MM.1S (cell line): ENCODE measurements around the gene CCT7.

ENCODE experiments used
- EZH2 ChIP-seq: fragments of 300-600 bp; sonication (generic); optimal IDR thresholded peaks from 2 replicates; pipeline ENCODE3; 2017; ENCODE audit warnings: low read depth, mild to moderate bottlenecking, antibody characterized with exemption, low read length, mixed read lengths
- EZH2phosphoT487 ChIP-seq: fragments of 300-600 bp; sonication (generic); IDR thresholded peaks from 2 replicates; pipeline ENCODE4 v1.6.1; 2018; ENCODE audit warnings: antibody characterized with exemption, low read length
- TF ChIP-seq, protein P1 (sequence below): fragments of 300-600 bp; sonication (generic); IDR thresholded peaks from 2 replicates; pipeline ENCODE4 v1.5.1; 2016; ENCODE audit warnings: antibody characterized with exemption, low read length, mixed read lengths

DNA sequence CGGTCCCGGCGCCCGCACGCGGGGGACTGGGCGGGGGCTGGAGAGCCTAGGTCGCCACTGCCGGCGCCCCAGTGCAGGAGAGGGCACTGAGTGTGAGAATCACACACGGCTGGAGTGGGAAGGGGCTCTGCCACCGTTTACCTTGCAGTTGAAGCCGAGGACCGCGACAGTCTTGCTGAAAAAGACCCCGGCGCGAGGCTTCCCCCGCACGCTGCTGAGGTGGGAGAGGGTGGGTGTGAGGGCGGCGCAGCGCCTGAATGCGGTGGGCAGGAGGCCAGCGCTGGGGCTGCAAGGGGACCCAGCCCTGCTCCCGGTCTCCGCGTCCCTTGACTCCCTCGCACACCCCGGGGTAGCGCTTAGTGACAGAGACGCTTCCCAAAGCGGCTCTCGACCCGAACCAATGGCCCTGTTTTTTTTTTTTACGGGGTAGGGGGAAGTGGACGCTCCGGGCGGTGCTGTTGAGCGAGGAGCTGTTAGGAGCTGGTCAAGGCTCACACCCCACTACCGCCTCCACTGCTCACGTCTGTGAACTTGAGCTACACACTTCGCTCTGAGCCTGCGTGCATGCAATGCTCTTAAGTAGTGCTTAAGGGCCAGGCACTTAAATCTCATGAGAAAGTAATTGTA lies 30.9 kb upstream of the CCT7 start:
- TF ChIP-seq EZH2 (no peak), EZH2phosphoT487 (no peak)
- TF ChIP-seq, protein P1, sequence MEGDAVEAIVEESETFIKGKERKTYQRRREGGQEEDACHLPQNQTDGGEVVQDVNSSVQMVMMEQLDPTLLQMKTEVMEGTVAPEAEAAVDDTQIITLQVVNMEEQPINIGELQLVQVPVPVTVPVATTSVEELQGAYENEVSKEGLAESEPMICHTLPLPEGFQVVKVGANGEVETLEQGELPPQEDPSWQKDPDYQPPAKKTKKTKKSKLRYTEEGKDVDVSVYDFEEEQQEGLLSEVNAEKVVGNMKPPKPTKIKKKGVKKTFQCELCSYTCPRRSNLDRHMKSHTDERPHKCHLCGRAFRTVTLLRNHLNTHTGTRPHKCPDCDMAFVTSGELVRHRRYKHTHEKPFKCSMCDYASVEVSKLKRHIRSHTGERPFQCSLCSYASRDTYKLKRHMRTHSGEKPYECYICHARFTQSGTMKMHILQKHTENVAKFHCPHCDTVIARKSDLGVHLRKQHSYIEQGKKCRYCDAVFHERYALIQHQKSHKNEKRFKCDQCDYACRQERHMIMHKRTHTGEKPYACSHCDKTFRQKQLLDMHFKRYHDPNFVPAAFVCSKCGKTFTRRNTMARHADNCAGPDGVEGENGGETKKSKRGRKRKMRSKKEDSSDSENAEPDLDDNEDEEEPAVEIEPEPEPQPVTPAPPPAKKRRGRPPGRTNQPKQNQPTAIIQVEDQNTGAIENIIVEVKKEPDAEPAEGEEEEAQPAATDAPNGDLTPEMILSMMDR = no peak
